ENCODE results near the gene CDK19. TPM values are rescaled to one million over a fixed set of nuclear protein-coding genes. Genes with fewer than 3 reads are reported as not detected.
A peak's percentile ranks its signal among the peaks of the same experiment; 100 is the strongest.

Gene CDK19
- total and polyA plus RNA-seq, 10 of the 15 experiments (the other 5 are each of a cell fraction or from before 2014, with no cell fraction given): 4.6 to 21.4 (median 12.4) TPM

DNA sequence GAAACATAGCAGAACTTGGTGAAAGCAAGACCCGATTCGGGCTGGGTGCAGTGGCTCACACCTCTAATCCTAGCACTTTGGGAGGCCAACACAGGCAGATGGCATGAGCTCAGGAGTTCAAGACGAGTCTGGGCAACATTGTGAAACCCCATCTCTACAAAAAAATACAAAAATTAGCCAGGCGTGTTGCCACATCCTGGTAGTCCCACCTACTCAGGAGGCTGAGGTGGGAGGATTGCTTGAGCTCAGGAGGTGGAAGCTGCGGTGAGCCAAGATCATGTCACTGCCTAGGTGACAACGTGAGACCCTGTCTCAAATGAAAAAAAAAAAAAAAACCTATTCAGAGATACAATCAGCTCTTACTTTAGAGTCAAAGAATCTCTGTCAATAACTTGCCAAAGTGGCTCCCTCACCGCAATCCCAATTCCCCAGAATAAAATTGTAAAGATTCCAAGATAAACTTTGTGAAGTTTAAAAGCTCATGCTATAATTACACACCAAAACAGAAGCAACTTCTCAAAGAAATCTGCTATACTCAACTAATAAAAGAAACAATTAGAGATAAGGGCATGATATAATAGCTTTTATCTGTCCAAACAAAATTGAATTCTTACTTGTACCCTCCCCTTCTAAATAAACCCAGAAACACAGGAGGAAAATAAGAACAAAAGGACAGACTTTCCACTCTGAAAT is 33.6 kb downstream of the CDK19 start (continued):
- TF ChIP-seq, protein P1, sequence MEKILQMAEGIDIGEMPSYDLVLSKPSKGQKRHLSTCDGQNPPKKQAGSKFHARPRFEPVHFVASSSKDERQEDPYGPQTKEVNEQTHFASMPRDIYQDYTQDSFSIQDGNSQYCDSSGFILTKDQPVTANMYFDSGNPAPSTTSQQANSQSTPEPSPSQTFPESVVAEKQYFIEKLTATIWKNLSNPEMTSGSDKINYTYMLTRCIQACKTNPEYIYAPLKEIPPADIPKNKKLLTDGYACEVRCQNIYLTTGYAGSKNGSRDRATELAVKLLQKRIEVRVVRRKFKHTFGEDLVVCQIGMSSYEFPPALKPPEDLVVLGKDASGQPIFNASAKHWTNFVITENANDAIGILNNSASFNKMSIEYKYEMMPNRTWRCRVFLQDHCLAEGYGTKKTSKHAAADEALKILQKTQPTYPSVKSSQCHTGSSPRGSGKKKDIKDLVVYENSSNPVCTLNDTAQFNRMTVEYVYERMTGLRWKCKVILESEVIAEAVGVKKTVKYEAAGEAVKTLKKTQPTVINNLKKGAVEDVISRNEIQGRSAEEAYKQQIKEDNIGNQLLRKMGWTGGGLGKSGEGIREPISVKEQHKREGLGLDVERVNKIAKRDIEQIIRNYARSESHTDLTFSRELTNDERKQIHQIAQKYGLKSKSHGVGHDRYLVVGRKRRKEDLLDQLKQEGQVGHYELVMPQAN (conservative IDR thresholded peaks at IDR 0.05): no peak
- TF ChIP-seq POLR2AphosphoS2 (IDR thresholded peaks at IDR 0.05; ENCODE audit: low read depth, low read length) (no peak), MXI1 (IDR thresholded peaks at IDR 0.05; ENCODE audit: low read depth, low read length) (no peak), POLR2AphosphoS5 (IDR thresholded peaks at IDR 0.05; ENCODE audit: low read length) (no peak), ETV6 (conservative IDR thresholded peaks at IDR 0.05 in 1 of 2, IDR thresholded peaks at IDR 0.05 in 1 of 2; ENCODE audit: borderline replicate concordance in 1 of 2, low read depth in 1 of 2) (0 out of 4 replicates have a peak, but pooled peaks of 1 of the 2 experiments have one; percentile 14), HDAC2 (IDR thresholded peaks at IDR 0.05) (no peak), PML (IDR thresholded peaks at IDR 0.05; ENCODE audit: low read length) (no peak), BHLHE40 (IDR thresholded peaks at IDR 0.05; ENCODE audit: borderline replicate concordance in 1 of 2, low read depth in 2 of 2, low read length in 1 of 2) (no peak), DPF2 (IDR thresholded peaks at IDR 0.05) (no peak), NFYA (IDR thresholded peaks at IDR 0.05; ENCODE audit: borderline replicate concordance, low read depth, low read length) (no peak), ZNF274 (IDR thresholded peaks at IDR 0.05; ENCODE audit: insufficient read depth, insufficient read length) (no peak), CEBPB (IDR thresholded peaks at IDR 0.05; ENCODE audit: borderline replicate concordance in 1 of 2, low read depth in 2 of 2, low read length in 2 of 2) (no peak), ESRRA (IDR thresholded peaks at IDR 0.05; ENCODE audit: low read length) (no peak), RAD51 (IDR thresholded peaks at IDR 0.05) (no peak), TARDBP (IDR thresholded peaks at IDR 0.05; ENCODE audit: borderline replicate concordance) (no peak), ZSCAN29 (IDR thresholded peaks at IDR 0.05) (no peak), RELA (IDR thresholded peaks at IDR 0.05; ENCODE audit: borderline replicate concordance, partially characterized antibody) (no peak), EED (IDR thresholded peaks at IDR 0.05; ENCODE audit: low read depth) (0 out of 2 replicates have a peak, but pooled peaks have one; percentile 15), JUNB (IDR thresholded peaks at IDR 0.05) (no peak), WRNIP1 (IDR thresholded peaks at IDR 0.05; ENCODE audit: borderline replicate concordance, low read depth, low read length) (no peak), POLR2A (IDR thresholded peaks at IDR 0.05; ENCODE audit: low read depth, low read length) (no peak), TCF3 (IDR thresholded peaks at IDR 0.05; ENCODE audit: borderline replicate concordance, insufficient read depth, low read depth, low read length) (no peak), GATAD2B (conservative IDR thresholded peaks at IDR 0.05; ENCODE audit: low read depth) (no peak), CHD4 (IDR thresholded peaks at IDR 0.05) (no peak)
- TF ChIP-seq, protein P2, sequence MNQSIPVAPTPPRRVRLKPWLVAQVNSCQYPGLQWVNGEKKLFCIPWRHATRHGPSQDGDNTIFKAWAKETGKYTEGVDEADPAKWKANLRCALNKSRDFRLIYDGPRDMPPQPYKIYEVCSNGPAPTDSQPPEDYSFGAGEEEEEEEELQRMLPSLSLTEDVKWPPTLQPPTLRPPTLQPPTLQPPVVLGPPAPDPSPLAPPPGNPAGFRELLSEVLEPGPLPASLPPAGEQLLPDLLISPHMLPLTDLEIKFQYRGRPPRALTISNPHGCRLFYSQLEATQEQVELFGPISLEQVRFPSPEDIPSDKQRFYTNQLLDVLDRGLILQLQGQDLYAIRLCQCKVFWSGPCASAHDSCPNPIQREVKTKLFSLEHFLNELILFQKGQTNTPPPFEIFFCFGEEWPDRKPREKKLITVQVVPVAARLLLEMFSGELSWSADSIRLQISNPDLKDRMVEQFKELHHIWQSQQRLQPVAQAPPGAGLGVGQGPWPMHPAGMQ (IDR thresholded peaks at IDR 0.05; ENCODE audit: borderline replicate concordance): no peak
- TF ChIP-seq, protein P3, sequence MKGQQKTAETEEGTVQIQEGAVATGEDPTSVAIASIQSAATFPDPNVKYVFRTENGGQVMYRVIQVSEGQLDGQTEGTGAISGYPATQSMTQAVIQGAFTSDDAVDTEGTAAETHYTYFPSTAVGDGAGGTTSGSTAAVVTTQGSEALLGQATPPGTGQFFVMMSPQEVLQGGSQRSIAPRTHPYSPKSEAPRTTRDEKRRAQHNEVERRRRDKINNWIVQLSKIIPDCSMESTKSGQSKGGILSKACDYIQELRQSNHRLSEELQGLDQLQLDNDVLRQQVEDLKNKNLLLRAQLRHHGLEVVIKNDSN (IDR thresholded peaks at IDR 0.05; ENCODE audit: borderline replicate concordance, extremely low read length, insufficient read depth, low read depth, low read length): no peak
- TF ChIP-seq, protein P4, sequence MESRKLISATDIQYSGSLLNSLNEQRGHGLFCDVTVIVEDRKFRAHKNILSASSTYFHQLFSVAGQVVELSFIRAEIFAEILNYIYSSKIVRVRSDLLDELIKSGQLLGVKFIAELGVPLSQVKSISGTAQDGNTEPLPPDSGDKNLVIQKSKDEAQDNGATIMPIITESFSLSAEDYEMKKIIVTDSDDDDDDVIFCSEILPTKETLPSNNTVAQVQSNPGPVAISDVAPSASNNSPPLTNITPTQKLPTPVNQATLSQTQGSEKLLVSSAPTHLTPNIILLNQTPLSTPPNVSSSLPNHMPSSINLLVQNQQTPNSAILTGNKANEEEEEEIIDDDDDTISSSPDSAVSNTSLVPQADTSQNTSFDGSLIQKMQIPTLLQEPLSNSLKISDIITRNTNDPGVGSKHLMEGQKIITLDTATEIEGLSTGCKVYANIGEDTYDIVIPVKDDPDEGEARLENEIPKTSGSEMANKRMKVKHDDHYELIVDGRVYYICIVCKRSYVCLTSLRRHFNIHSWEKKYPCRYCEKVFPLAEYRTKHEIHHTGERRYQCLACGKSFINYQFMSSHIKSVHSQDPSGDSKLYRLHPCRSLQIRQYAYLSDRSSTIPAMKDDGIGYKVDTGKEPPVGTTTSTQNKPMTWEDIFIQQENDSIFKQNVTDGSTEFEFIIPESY (IDR thresholded peaks at IDR 0.05): no peak

All from GM12878 (cell line).